Astrocyte (in vitro differentiated cells and primary cell): ENCODE results near the gene ADAMTS6. TPM values are rescaled to one million over a fixed set of nuclear protein-coding genes. Genes with fewer than 3 reads are reported as not detected.

Experiments used
- DNase-seq: peaks from one replicate; pipeline ENCODE4 v3.0.0-alpha.2; 2010; ENCODE audit warnings: low read depth
- FAIRE-seq: peaks from 2 replicates; lab custom pipeline; 2011; peaks lifted over from hg19 to GRCh38; lab: Jason Lieb, UNC
- H2AFZ ChIP-seq: 2 replicates; pipeline ENCODE4 v1.6.0; 2012; ENCODE audit warnings: low read depth, low read length, inconsistent platforms
- H3K27ac ChIP-seq: 2 replicates; pipeline ENCODE4 v1.5.1; 2011; ENCODE audit warnings: low read depth, low read length, inconsistent platforms
- H3K27me3 ChIP-seq: 2 replicates; pipeline ENCODE4 v1.6.0; 2011; ENCODE audit warnings: low read length, inconsistent platforms; ENCODE audit not compliant: insufficient read depth
- H3K36me3 ChIP-seq: 2 replicates; pipeline ENCODE4 v1.5.1; 2011; ENCODE audit warnings: low read length, inconsistent platforms; ENCODE audit not compliant: insufficient read depth
- H3K4me1 ChIP-seq: 2 replicates; pipeline ENCODE4 v1.5.1; 2011; ENCODE audit warnings: low read length, inconsistent platforms; ENCODE audit not compliant: insufficient read depth
- H3K4me2 ChIP-seq: 2 replicates; pipeline ENCODE4 v1.6.0; 2012; ENCODE audit warnings: low read length, inconsistent platforms
- H3K4me3 ChIP-seq: 2 replicates; pipeline ENCODE4 v1.5.1; 2011; ENCODE audit warnings: low read depth, mild to moderate bottlenecking, low read length, inconsistent platforms; ENCODE audit not compliant: insufficient read depth
- H3K79me2 ChIP-seq: 2 replicates; pipeline ENCODE4 v1.6.0; 2012; ENCODE audit warnings: mild to moderate bottlenecking, low read length, inconsistent platforms; ENCODE audit not compliant: insufficient read depth
- H3K9ac ChIP-seq: 2 replicates; pipeline ENCODE4 v1.6.0; 2012; ENCODE audit warnings: mild to moderate bottlenecking, low read length, inconsistent platforms
- H3K9me3 ChIP-seq: 2 replicates; pipeline ENCODE4 v1.5.1; 2012; ENCODE audit warnings: low read depth, mild to moderate bottlenecking, low read length, inconsistent platforms; ENCODE audit not compliant: insufficient read depth
- H4K20me1 ChIP-seq: 2 replicates; pipeline ENCODE4 v1.6.0; 2012; ENCODE audit warnings: low read length, inconsistent platforms; ENCODE audit not compliant: insufficient read depth
- H3K27ac Mint-ChIP-seq: one replicate; pipeline ENCODE4 v1.8.0; 2021; ENCODE audit warnings: mild to moderate bottlenecking, mixed read lengths; ENCODE audit not compliant: unreplicated experiment
- H3K27me3 Mint-ChIP-seq: one replicate; pipeline ENCODE4 v1.8.0; 2021; ENCODE audit warnings: low read depth, mixed read lengths; ENCODE audit not compliant: unreplicated experiment
- H3K36me3 Mint-ChIP-seq: one replicate; pipeline ENCODE4 v1.8.0; 2021; ENCODE audit warnings: low read depth, mixed read lengths; ENCODE audit not compliant: unreplicated experiment
- H3K4me1 Mint-ChIP-seq: one replicate; pipeline ENCODE4 v1.8.0; 2021; ENCODE audit warnings: low read depth, mixed read lengths; ENCODE audit not compliant: unreplicated experiment
- H3K4me3 Mint-ChIP-seq: one replicate; pipeline ENCODE4 v1.8.0; 2021; ENCODE audit warnings: mild to moderate bottlenecking, moderate library complexity, mixed read lengths; ENCODE audit not compliant: unreplicated experiment
- H3K9me3 Mint-ChIP-seq: one replicate; pipeline ENCODE4 v1.8.0; 2021; ENCODE audit warnings: mild to moderate bottlenecking, mixed read lengths; ENCODE audit not compliant: unreplicated experiment
- CTCF ChIP-seq: IDR thresholded peaks from 2 replicates; pipeline ENCODE4 v1.5.1; 2011; ENCODE audit warnings: low read depth, mild to moderate bottlenecking, inconsistent platforms, low read length, moderate library complexity; ENCODE audit not compliant: insufficient read depth
- EZH2 ChIP-seq: IDR thresholded peaks from 2 replicates; pipeline ENCODE4 v1.6.1; 2012; ENCODE audit warnings: mild to moderate bottlenecking, low read length, inconsistent platforms; ENCODE audit not compliant: insufficient read depth
- total RNA-seq: library from RNA; stranded (reverse); gene quantifications from 2 replicates; pipeline ENCODE4 v1.2.1, GENCODE V29; 2021

ADAMTS6 gene
- total RNA-seq, 1 donor from 2014 or later: 27.7 TPM

GRCh38 chr5:65480306-65480865 is 1.3 kb downstream of the ADAMTS6 start:
- Histone ChIP-seq H3K4me1 (peaks cover 17% of the 10 kb centered on the region), H3K27me3 (no peaks in the 10 kb centered on the region), H4K20me1 (no peaks in the 10 kb centered on the region), H3K27ac (peak overlapping the region; percentile 90), H3K36me3 (no peaks in the 10 kb centered on the region), H3K9me3 (no peaks in the 10 kb centered on the region), H3K4me2 (peak overlapping the region; percentile 91), H3K79me2 (peaks cover 55% of the 10 kb centered on the region), H3K9ac (peak overlapping the region; percentile 94), H3K4me3 (peak overlapping the region; percentile 95), H2AFZ (peak overlapping the region; percentile 31)
- Mint-ChIP-seq H3K36me3 (no peaks in the 10 kb centered on the region), H3K4me1 (peaks cover 11% of the 10 kb centered on the region), H3K27me3 (no peaks in the 10 kb centered on the region), H3K27ac (no peak overlapping the region), H3K4me3 (no peak overlapping the region), H3K9me3 (no peaks in the 10 kb centered on the region)
- TF ChIP-seq EZH2 (no peak), CTCF (no peak)
- FAIRE-seq (peak; percentile 79), DNase-seq (peak; percentile 81)

GRCh38 chr5:65479527-65479926 is 2.2 kb downstream of the ADAMTS6 start:
- Histone ChIP-seq H3K27ac (peak overlapping the region; percentile 90), H3K9ac (peak overlapping the region; percentile 94), H3K36me3 (no peaks in the 10 kb centered on the region), H3K9me3 (no peaks in the 10 kb centered on the region), H3K27me3 (no peaks in the 10 kb centered on the region), H3K4me1 (peaks cover 17% of the 10 kb centered on the region), H3K4me3 (peak overlapping the region; percentile 95), H3K79me2 (peaks cover 64% of the 10 kb centered on the region), H4K20me1 (no peaks in the 10 kb centered on the region), H2AFZ (no peak overlapping the region), H3K4me2 (peak overlapping the region; percentile 91)
- DNase-seq (no peak), FAIRE-seq (no peak)
- Mint-ChIP-seq H3K27me3 (no peaks in the 10 kb centered on the region), H3K27ac (no peak overlapping the region), H3K9me3 (no peaks in the 10 kb centered on the region), H3K4me3 (no peak overlapping the region), H3K36me3 (no peaks in the 10 kb centered on the region), H3K4me1 (peaks cover 12% of the 10 kb centered on the region)
- TF ChIP-seq CTCF: no peak
- TF ChIP-seq EZH2: no peak

- Mint-ChIP-seq H3K9me3 (no peaks in the 10 kb centered on the region), H3K4me1 (peaks cover 13% of the 10 kb centered on the region), H3K4me3 (no peak overlapping the region), H3K27me3 (no peaks in the 10 kb centered on the region), H3K36me3 (no peaks in the 10 kb centered on the region), H3K27ac (no peak overlapping the region)
- no peak for FAIRE-seq
- TF ChIP-seq EZH2 (no peak), CTCF (no peak)
- Histone ChIP-seq H3K4me2 (peak overlapping the region; percentile 91), H3K9me3 (no peaks in the 10 kb centered on the region), H3K79me2 (peaks cover 76% of the 10 kb centered on the region), H3K4me1 (peaks cover 13% of the 10 kb centered on the region), H3K9ac (peak overlapping the region; percentile 94), H2AFZ (no peak overlapping the region), H3K27me3 (no peaks in the 10 kb centered on the region), H3K4me3 (peak overlapping the region; percentile 95), H4K20me1 (no peaks in the 10 kb centered on the region), H3K36me3 (no peaks in the 10 kb centered on the region), H3K27ac (peak overlapping the region; percentile 90)
- no peak for DNase-seq
Observed at GRCh38 chr5:65478336-65478735, 3.4 kb downstream of the ADAMTS6 start.
